ENCODE measurements around the gene CD44.

CD44 gene

DNA sequence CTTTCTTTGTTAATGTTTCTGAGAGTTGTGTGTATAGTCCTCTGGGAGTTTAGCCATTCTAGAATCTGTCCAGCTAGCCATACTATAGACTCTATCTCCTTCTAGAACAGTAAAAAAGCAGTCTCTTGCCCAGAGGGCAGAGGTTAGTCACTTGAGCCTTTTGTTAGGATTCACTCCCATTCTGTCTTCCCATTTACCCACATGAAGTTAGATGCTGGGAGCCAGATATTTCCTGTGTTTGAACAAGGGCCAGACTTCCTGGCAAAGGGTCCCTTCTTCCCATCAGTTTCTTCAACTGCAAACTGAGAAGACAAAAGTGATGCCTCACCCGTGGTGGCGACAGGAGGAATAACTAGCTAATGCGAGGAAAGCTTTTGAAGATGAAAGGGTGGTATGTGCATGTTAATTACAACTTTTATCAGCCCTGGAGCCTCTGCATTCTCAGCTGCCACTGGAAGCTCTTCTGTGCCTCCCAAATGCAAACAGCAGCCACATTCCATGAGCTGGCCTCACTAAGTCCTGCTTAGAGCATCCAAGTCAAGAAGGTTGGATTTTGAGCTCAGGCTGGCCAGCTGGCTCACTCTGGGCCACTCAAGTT, 12.8 kb downstream of the CD44 start:
- Mint-ChIP-seq H3K4me3 (no peak overlapping the region), H3K27ac (no peak overlapping the region), H3K9me3 (peaks cover 12% of the 10 kb centered on the region), H3K27me3 (ENCODE audit: low read depth) (no peaks in the 10 kb centered on the region), H3K4me1 (ENCODE audit: low read depth) (peaks cover 72% of the 10 kb centered on the region), H3K36me3 (ENCODE audit: low read depth) (peaks cover 78% of the 10 kb centered on the region)

- Mint-ChIP-seq H3K27me3 (ENCODE audit: low read depth) (no peaks in the 10 kb centered on the region), H3K27ac (no peak overlapping the region), H3K4me3 (peak overlapping the region; percentile 0), H3K36me3 (ENCODE audit: low read depth) (peaks cover 80% of the 10 kb centered on the region), H3K9me3 (peaks cover 9% of the 10 kb centered on the region), H3K4me1 (ENCODE audit: low read depth) (peaks cover 72% of the 10 kb centered on the region)
These were observed 13.6 kb downstream of the CD44 start for GRCh38 chr11:35152575-35152974.

DNA sequence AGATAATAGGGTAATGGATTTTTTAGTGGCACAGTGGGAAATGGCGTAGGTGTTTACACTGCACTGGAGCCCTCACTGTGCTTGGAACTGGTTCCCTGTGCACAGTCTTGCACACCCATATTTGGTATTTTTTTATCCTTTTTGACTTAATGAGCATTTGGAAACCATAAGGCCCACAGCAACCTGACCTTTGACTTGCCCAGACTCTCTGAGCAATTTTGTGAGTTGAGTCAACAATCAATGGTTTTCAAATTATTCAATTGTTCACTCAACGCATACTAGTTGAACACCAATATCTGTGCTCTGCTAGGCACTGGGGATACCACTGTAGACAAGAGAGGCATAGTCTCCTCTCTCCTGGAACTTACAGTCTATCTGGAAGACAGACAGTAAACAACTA, 14.3 kb downstream of the CD44 start:
- no peaks in the 10 kb centered on the region for H3K27me3 Mint-ChIP-seq (ENCODE audit: low read depth)
- peak overlapping the region; percentile 0 for H3K27ac Mint-ChIP-seq
- H3K9me3 Mint-ChIP-seq, result peaks cover 6% of the 10 kb centered on the region
- peaks cover 81% of the 10 kb centered on the region for H3K36me3 Mint-ChIP-seq (ENCODE audit: low read depth)
- H3K4me3 Mint-ChIP-seq, result no peak overlapping the region
- H3K4me1 Mint-ChIP-seq (ENCODE audit: low read depth), result peaks cover 76% of the 10 kb centered on the region

DNA sequence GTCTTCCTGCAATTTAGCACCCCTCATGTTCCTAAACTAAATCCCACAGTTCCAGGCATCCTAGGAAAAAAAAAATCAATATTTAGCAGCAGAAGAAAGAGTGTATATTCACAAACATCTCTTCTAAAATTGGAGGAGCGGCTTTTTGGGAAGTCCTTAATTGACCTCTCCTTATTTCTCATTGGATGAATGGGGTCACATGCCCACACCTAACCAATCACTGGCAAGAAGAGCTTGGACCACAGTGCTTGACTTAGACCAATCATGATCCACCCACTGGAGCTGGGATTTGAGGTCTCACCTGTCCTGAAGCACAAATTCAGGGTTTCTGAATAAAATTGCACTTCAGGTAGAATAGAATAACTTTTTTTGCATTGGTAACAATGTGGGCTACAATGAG, 16.0 kb downstream of the CD44 start:
- peaks cover 70% of the 10 kb centered on the region for H3K36me3 Mint-ChIP-seq (ENCODE audit: low read depth)
- no peak overlapping the region for H3K4me3 Mint-ChIP-seq
- peaks cover 6% of the 10 kb centered on the region for H3K9me3 Mint-ChIP-seq
- no peaks in the 10 kb centered on the region for H3K27me3 Mint-ChIP-seq (ENCODE audit: low read depth)
- no peak overlapping the region for H3K27ac Mint-ChIP-seq
- peaks cover 79% of the 10 kb centered on the region for H3K4me1 Mint-ChIP-seq (ENCODE audit: low read depth)

DNA sequence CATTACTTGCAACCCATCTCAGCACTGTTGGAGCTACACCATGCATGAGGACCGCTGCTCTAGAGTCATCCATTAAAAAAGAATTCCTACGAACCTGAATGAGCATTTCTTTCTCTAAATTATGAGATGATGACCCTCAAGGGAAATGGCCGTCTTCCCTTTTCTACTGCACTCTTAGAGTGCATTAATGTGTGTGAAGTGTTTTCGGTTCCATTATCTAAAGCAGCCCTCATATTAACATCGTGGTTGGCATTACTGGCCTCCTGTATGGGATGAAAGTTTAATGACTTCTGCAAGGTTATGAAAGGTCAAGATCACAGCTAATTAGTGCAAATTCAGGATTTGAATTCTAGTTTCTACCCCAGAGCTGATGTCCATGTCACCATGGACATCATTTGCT, 16.7 kb downstream of the CD44 start:
- no peak overlapping the region for H3K27ac Mint-ChIP-seq
- H3K36me3 Mint-ChIP-seq (ENCODE audit: low read depth), result peaks cover 69% of the 10 kb centered on the region
- H3K4me1 Mint-ChIP-seq (ENCODE audit: low read depth), result peaks cover 84% of the 10 kb centered on the region
- no peak overlapping the region for H3K4me3 Mint-ChIP-seq
- H3K27me3 Mint-ChIP-seq (ENCODE audit: low read depth), result no peaks in the 10 kb centered on the region
- peaks cover 6% of the 10 kb centered on the region for H3K9me3 Mint-ChIP-seq

GRCh38 chr11:35157814-35158700, 19.1 kb downstream of the CD44 start:
- H3K27ac Mint-ChIP-seq, result no peak overlapping the region

DNA sequence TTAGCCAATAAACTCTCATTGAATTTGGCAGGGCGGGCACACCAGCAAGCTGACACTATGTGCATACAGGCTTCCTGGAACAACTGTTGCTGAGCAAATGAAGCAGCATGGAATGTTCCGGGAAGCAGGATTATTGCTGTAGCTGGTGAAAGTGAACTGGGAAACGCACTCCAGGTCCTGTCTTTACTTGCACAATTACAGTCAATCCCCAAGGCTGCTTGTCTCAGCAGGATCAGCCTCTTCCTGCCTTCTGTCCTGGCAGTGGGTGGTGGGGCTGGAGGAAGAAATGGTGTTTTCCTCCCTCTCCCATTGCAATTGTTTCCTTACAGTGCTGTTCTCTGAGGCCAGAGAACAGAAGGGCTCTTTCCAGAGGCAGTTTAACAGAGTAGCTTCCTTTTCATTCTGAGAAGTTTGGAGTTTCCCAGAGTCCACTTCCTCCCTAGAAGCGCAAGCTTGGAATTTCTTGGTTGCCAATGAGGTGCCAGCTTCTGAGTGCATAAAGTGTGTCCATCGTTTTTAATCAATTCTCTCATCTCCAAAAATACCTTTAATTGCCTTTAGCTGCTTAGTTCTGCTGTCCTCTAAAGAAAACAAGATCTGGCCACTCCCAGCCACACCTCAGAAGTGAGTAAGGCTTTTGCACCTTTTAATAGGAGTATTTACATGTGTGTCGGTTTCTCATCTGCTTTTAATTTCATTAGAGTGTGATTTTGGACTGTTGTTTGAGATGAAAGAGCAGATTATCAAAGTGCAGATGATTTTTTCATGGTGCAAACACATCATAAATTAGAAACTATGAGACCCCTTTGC, 19.9 kb downstream of the CD44 start:
- Mint-ChIP-seq H3K27me3 (ENCODE audit: low read depth) (no peaks in the 10 kb centered on the region), H3K4me3 (no peak overlapping the region), H3K9me3 (peaks cover 4% of the 10 kb centered on the region), H3K4me1 (ENCODE audit: low read depth) (peaks cover 88% of the 10 kb centered on the region), H3K27ac (peak overlapping the region; percentile 57), H3K36me3 (ENCODE audit: low read depth) (peaks cover 68% of the 10 kb centered on the region)

More at GRCh38 chr11:35157814-35158700, 19.1 kb downstream of the CD44 start:
- Mint-ChIP-seq H3K36me3 (ENCODE audit: low read depth) (peaks cover 72% of the 10 kb centered on the region), H3K27me3 (ENCODE audit: low read depth) (no peaks in the 10 kb centered on the region), H3K4me3 (no peak overlapping the region), H3K4me1 (ENCODE audit: low read depth) (peaks cover 88% of the 10 kb centered on the region), H3K9me3 (peaks cover 6% of the 10 kb centered on the region)

DNA sequence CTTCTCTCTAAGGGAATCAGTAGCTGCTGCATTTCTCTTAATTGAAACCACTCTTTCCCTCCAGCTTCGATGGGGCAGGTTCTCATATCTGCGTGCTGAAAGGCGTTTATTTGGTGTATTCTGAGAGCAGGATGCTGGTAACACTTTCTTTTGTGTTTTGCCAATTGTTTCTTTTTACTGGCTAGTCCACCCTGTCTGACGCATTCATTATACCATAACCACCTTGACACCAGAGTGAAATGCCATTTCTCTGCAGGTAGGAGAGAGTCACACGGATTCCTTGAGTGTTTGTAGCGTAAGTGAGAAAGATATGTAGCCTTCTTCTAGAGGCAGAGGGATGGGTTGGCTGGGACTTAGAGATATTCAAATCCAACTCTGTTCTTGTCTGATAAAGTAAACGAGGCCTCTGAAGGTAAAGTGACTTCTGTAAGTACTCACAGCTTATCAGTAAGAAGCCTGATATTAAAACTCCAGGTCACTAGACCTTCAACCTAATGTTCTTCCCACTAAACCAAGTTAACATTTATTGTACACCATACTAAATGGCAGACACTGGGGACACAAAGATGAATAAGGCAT, 21.4 kb downstream of the CD44 start:
- Mint-ChIP-seq H3K27ac (peak overlapping the region; percentile 70), H3K9me3 (no peaks in the 10 kb centered on the region), H3K4me1 (ENCODE audit: low read depth) (peaks cover 89% of the 10 kb centered on the region), H3K4me3 (no peak overlapping the region), H3K27me3 (ENCODE audit: low read depth) (no peaks in the 10 kb centered on the region), H3K36me3 (ENCODE audit: low read depth) (peaks cover 55% of the 10 kb centered on the region)

GRCh38 chr11:35160902-35161597, 22.1 kb downstream of the CD44 start:
- Mint-ChIP-seq H3K9me3 (no peaks in the 10 kb centered on the region), H3K4me3 (no peak overlapping the region), H3K4me1 (ENCODE audit: low read depth) (peaks cover 92% of the 10 kb centered on the region), H3K27ac (peak overlapping the region; percentile 70), H3K36me3 (ENCODE audit: low read depth) (peaks cover 50% of the 10 kb centered on the region), H3K27me3 (ENCODE audit: low read depth) (no peaks in the 10 kb centered on the region)

DNA sequence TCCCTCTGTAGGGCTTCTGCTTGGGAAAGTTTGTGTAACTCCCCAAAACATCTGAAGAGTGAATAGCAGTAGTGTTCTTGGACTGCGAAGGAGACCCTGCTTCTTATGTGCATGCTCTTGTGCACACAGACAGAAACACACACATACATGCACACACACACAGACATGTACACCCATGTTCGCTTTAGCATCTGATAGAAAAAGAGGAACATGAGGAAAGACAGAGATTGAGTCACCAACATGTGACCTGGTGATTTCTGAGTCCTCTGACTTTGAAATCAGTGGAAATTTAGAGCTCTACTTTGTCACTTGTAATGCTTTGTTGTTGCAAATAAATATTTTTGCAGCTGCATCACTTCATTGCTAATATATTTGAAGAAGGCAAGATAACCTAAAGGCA, 23.8 kb downstream of the CD44 start:
- Mint-ChIP-seq H3K4me3 (no peak overlapping the region), H3K27me3 (ENCODE audit: low read depth) (no peaks in the 10 kb centered on the region), H3K9me3 (no peaks in the 10 kb centered on the region), H3K36me3 (ENCODE audit: low read depth) (peaks cover 43% of the 10 kb centered on the region), H3K4me1 (ENCODE audit: low read depth) (peaks cover 99% of the 10 kb centered on the region), H3K27ac (peak overlapping the region; percentile 23)

DNA sequence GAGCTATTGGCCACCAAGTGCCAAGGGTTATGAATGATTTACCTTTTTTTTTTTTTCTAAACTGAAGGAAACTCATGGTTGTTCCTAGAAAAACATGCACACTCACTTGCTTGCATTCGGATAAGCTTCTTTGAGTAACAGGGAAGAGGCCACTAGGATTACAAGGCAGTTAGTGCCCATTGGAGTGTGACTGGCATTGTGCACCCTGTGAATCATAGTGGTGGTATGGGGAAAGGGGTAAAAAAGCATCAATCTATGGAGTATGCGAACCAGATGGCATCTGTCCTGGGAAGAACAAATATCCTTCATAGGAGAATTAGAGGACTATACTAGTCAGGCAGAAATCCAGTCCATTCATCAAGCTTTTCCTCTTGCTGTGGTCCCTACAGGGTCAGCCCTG, 24.2 kb downstream of the CD44 start:
- Mint-ChIP-seq H3K36me3 (ENCODE audit: low read depth) (peaks cover 43% of the 10 kb centered on the region), H3K27ac (peak overlapping the region; percentile 42), H3K4me3 (peak overlapping the region; percentile 20)

DNA sequence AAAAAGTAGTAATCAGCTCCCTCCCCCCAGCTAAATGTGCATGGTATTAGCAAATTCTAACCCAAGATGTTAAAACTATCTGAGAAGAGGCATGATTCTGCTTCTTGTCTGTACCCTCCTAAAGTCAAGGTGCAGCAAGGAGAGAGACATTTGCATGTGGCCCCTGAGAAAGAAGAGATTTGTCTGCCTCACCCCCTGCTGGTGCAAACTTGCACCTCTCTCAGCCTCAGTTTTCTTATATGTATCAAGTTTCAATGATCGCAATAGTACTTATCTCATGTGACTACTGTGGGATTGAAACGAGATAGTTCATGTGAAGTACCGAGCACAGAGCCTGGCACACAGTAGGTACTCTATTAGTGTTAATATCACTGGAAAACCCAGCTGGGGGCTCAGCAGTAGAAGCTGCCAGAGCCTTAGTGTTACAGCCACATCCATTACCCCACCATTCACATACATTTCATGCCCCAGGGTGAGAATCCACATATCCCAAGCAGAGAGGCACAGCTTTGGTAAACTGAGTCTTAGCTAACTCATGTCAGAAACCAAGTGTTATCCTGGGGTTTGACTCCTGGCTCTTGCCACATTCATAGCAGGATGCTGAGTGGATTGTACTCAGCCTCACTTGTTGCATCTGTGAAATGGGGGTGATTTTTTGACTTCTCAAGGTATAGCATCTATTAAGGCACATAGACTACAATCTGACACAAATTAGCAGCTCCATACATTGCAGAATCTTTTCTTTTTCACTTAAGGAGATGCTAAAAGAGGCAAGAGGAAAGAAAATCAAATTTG, 24.9 kb downstream of the CD44 start:
- Mint-ChIP-seq H3K27me3 (ENCODE audit: low read depth) (no peaks in the 10 kb centered on the region), H3K4me1 (ENCODE audit: low read depth) (peaks cover 98% of the 10 kb centered on the region), H3K4me3 (peak overlapping the region; percentile 20), H3K27ac (peak overlapping the region; percentile 82), H3K9me3 (no peaks in the 10 kb centered on the region), H3K36me3 (ENCODE audit: low read depth) (peaks cover 46% of the 10 kb centered on the region)

More for the DNA sequence above, 24.2 kb downstream of the CD44 start:
- no peaks in the 10 kb centered on the region for H3K9me3 Mint-ChIP-seq
- peaks cover 98% of the 10 kb centered on the region for H3K4me1 Mint-ChIP-seq (ENCODE audit: low read depth)
- no peaks in the 10 kb centered on the region for H3K27me3 Mint-ChIP-seq (ENCODE audit: low read depth)

DNA sequence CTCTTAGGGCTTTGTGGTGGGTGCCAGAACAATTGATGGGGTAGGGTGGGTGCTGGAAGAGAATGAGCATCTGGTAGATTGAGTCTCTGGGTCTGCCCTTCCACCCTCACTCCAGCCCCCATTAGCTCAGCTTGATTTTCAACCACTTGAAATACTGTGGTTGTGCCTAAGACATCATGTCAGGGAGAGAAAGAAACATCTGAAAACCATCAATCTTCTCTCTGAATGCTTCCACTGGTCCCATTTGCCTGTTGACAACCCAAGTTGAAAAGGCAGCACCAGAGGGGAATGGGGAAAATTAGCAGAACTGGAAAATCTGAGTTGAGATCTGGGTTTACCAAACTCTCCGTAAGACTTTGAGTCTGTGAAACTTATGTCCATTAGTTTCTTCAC, 26.1 kb downstream of the CD44 start:
- Mint-ChIP-seq H3K4me1 (ENCODE audit: low read depth) (peaks cover 96% of the 10 kb centered on the region), H3K4me3 (peak overlapping the region; percentile 69), H3K27ac (peak overlapping the region; percentile 96), H3K27me3 (ENCODE audit: low read depth) (no peaks in the 10 kb centered on the region), H3K36me3 (ENCODE audit: low read depth) (peaks cover 51% of the 10 kb centered on the region), H3K9me3 (no peaks in the 10 kb centered on the region)
